Adrenal gland (tissue), 12 donors: Measurements from ENCODE around the gene SEPTIN2. TPM values are rescaled to one million over a fixed set of nuclear protein-coding genes. Genes with fewer than 3 reads are reported as not detected.
A peak's percentile ranks its signal among the peaks of the same experiment; 100 is the strongest.
"Not testable (repeated sequence)": the region's sequence is repeated elsewhere in the genome, so short reads cannot be mapped to it uniquely, and the experiment has no call there.

Source experiments
- DNase-seq, 7 donors: peaks; one replicate each; pipeline ENCODE4 v3.0.0-alpha.2; 2019 to 2020
- H3K27ac ChIP-seq, 5 donors: fragments of 200-600 bp; sonication (generic) in 4 of 5; 1 replicate in 3 of 5; 2 replicates in 2 of 5; pipeline versions ENCODE4 v1.5.1 to v1.8.0; 2016 to 2020; ENCODE audit warnings: mild to moderate bottlenecking in 1 of 5
- H3K27me3 ChIP-seq: fragments of 200-600 bp; 2 replicates; pipeline ENCODE4 v1.8.0; 2021
- H3K36me3 ChIP-seq, 2 donors: fragments of 200-600 bp; replicated peaks in 1 of 2; 1 replicate in 1 of 2; 2 replicates in 1 of 2; pipeline versions ENCODE4 v1.5.1 to v1.8.0; 2018 to 2022
- H3K4me1 ChIP-seq, 2 donors: fragments of 200-600 bp; replicated peaks in 1 of 2; 1 replicate in 1 of 2; 2 replicates in 1 of 2; pipeline versions ENCODE4 v1.5.1 to v1.8.0; 2018 to 2021
- H3K4me3 ChIP-seq, 4 donors: fragments of 200-600 bp; sonication (generic) in 3 of 4; one replicate each; pipeline ENCODE4 v1.5.1; 2016 to 2018
- H3K9me3 ChIP-seq, 3 donors: fragments of 200-600 bp; sonication (generic) in 1 of 3; replicated peaks in 1 of 3; 1 replicate in 2 of 3; 2 replicates in 1 of 3; pipeline versions ENCODE4 v1.5.1 to v1.8.0; 2016 to 2021
- CTCF ChIP-seq, 6 experiments: fragments of 450-650 bp in 4 of 6; fragments of 200-600 bp in 2 of 6; sonication (generic) in 1 of 6; IDR thresholded peaks; 1 replicate in 5 of 6; 2 replicates in 1 of 6; pipeline versions ENCODE4 v1.5.1 to v1.8.0; 2016 to 2021; ENCODE audit warnings: antibody characterized with exemption in 6 of 6, mild to moderate bottlenecking in 2 of 6, moderate library complexity in 1 of 6
- POLR2A ChIP-seq, 2 donors: fragments of 450-650 bp; IDR thresholded peaks; one replicate each; pipeline ENCODE4 v1.6.1; 2017; ENCODE audit warnings: antibody characterized with exemption in 2 of 2, mild to moderate bottlenecking in 2 of 2, moderate library complexity in 1 of 2
- WGBS, 4 donors: extraction: QIAGEN DNeasy Blood & Tissue Kit in 2 of 4; methylation state at CpG; one replicate each; pipeline versions ENCODE4 v1.1.5 to v1.1.7; 2013 to 2017; 5-methylcytosine and 5-hydroxymethylcytosine counted together
- intact Hi-C, 2 donors: fragments of 100-400 bp; cut with DNase I; formaldehyde crosslinking; loops; one replicate each; pipeline versions ENCODE4 v1.14.1 to v1.15.0; 2022 to 2023
- polyA plus RNA-seq, 3 donors: library from polyadenylated mRNA; stranded (reverse); fragments of 200-250 nt in 2 of 3; fragments of 350-450 nt in 1 of 3; fragmentation: Illumina TruSeq in 1 of 3; extraction: RNeasy Lipid Tissue Mini Kit (QIAGEN cat#74804) in 1 of 3; gene quantifications; one replicate each; pipeline ENCODE4 v1.2.3, GENCODE V29; 2013 to 2014
- total RNA-seq, 9 donors: library from RNA; depleted of rRNA in 4 of 9; stranded (reverse); fragments of >200 nt in 4 of 9; fragments of 120-200 nt in 1 of 9; fragmentation: NEBNext Ultra II Directional in 1 of 9; extraction: Animal tissue kit (Norgen Biotek cat#: 25700) in 1 of 9; gene quantifications; one replicate each; pipeline versions ENCODE4 v1.1.0 to v1.2.4, GENCODE V29; 2013 to 2023
- donor health status: healthy with polysubstance abuse.
- donor health status: Bipolar disorder and iron deficiency.
- donor health status: DM: yes; HTN: yes; CAD: no.
- donor health status: DM: no; HTN: no; CAD: no.
- donor health status: DM: no; HTN: no; CAD: no.
- donor health status: DM: yes; HTN: yes; CAD: no.

Gene SEPTIN2
- total and polyA plus RNA-seq, 12 donors, result 108 to 368 (median 251) TPM

GRCh38 chr2:241274127-241274526 is 41.6 kb upstream of the SEPTIN2 start:
- intact Hi-C loops, result no loop called here
- no peak overlapping the region for H3K27ac ChIP-seq
- no peaks in the 10 kb centered on the region for H3K36me3 ChIP-seq
- TF ChIP-seq POLR2A (IDR thresholded peaks at IDR 0.05), result no peak
- TF ChIP-seq CTCF (IDR thresholded peaks at IDR 0.05), result no peak
- peaks cover 0 to 8% (median 0%) of the 10 kb centered on the region in 3 donors for H3K9me3 ChIP-seq
- H3K4me1 ChIP-seq, result peaks cover 22 to 32% of the 10 kb centered on the region in 2 donors
- DNase-seq, result peak in 1 of 7 donors; percentile 51
- 91 to 93% (median 92%) methylated on average over 5 of the region's 5 CpGs for WGBS, 4 donors
- H3K27me3 ChIP-seq, result no peaks in the 10 kb centered on the region
- H3K4me3 ChIP-seq, result no peak overlapping the region

GRCh38 chr2:241275504-241275903 is 40.2 kb upstream of the SEPTIN2 start:
- no peak for TF ChIP-seq CTCF (IDR thresholded peaks at IDR 0.05)
- no peak for TF ChIP-seq POLR2A (IDR thresholded peaks at IDR 0.05)
- H3K4me1 ChIP-seq, result peaks cover 13 to 21% of the 10 kb centered on the region in 2 donors
- WGBS, 4 donors, result 98 to 100% (median 100%) methylated on average over 1 of the region's 1 CpG

GRCh38 chr2:241275910-241276309 is 39.8 kb upstream of the SEPTIN2 start:
- no peaks in the 10 kb centered on the region for H3K36me3 ChIP-seq
- no peak overlapping the region for H3K27ac ChIP-seq
- intact Hi-C loops, result no loop called here
- H3K27me3 ChIP-seq, result no peaks in the 10 kb centered on the region
- TF ChIP-seq POLR2A (IDR thresholded peaks at IDR 0.05) (no peak), CTCF (IDR thresholded peaks at IDR 0.05) (no peak)
- H3K4me3 ChIP-seq, result no peak overlapping the region
- DNase-seq, result no peak
- peaks cover 0 to 8% (median 0%) of the 10 kb centered on the region in 3 donors for H3K9me3 ChIP-seq
- WGBS, 4 donors, result 97 to 100% (median 98%) methylated on average over 1 of the region's 1 CpG
- peaks cover 10 to 17% of the 10 kb centered on the region in 2 donors for H3K4me1 ChIP-seq

More at GRCh38 chr2:241275504-241275903, 40.2 kb upstream of the SEPTIN2 start:
- H3K27me3 ChIP-seq, result no peaks in the 10 kb centered on the region
- no peak for DNase-seq
- H3K27ac ChIP-seq, result no peak overlapping the region
- H3K36me3 ChIP-seq, result no peaks in the 10 kb centered on the region
- H3K9me3 ChIP-seq, result peaks cover 0 to 8% (median 0%) of the 10 kb centered on the region in 3 donors
- intact Hi-C loops, result no loop called here
- H3K4me3 ChIP-seq, result no peak overlapping the region

GRCh38 chr2:241278306-241278705 is 37.4 kb upstream of the SEPTIN2 start:
- H3K9me3 ChIP-seq, H3K27ac ChIP-seq, H3K36me3 ChIP-seq, H3K27me3 ChIP-seq, intact Hi-C loops, H3K4me1 ChIP-seq, H3K4me3 ChIP-seq: not testable (repeated sequence)
- peak in 1 of 7 donors; percentile 37 for DNase-seq
- WGBS, 4 donors, result 89 to 97% (median 94%) methylated on average over 7 of the region's 7 CpGs

- no peaks in the 10 kb centered on the region for H3K27me3 ChIP-seq
- H3K9me3 ChIP-seq, result peaks cover 0 to 8% (median 0%) of the 10 kb centered on the region in 3 donors
- H3K27ac ChIP-seq, result no peak overlapping the region
- peak in 1 of 7 donors; percentile 51 for DNase-seq
- H3K36me3 ChIP-seq, result no peaks in the 10 kb centered on the region
- peaks cover 0 to 5% of the 10 kb centered on the region in 2 donors for H3K4me1 ChIP-seq
- no peak for TF ChIP-seq CTCF (IDR thresholded peaks at IDR 0.05)
- no peak for TF ChIP-seq POLR2A (IDR thresholded peaks at IDR 0.05)
- no peak overlapping the region for H3K4me3 ChIP-seq
- 66 to 70% (median 66%) methylated on average over 8 of the region's 8 CpGs for WGBS, 4 donors
- intact Hi-C loops, result no loop called here
These were observed 36.3 kb upstream of the SEPTIN2 start for GRCh38 chr2:241279413-241279812.
